Rectal smooth muscle tissue (tissue), 1 donor: Measurements from ENCODE around the gene AKR1A1.
"Not testable (repeated sequence)": the region's sequence is repeated elsewhere in the genome, so short reads cannot be mapped to it uniquely, and the experiment has no call there.

Experiments used
- H3K27ac ChIP-seq: one replicate; pipeline ENCODE4 v1.7.0; 2013; ENCODE audit warnings: low read depth, low read length, inconsistent platforms
- H3K27me3 ChIP-seq: one replicate; pipeline ENCODE4 v1.7.0; 2013; ENCODE audit warnings: low read length; ENCODE audit not compliant: control insufficient read depth, insufficient read depth
- H3K36me3 ChIP-seq: one replicate; pipeline ENCODE4 v1.7.0; 2013; ENCODE audit warnings: low read length; ENCODE audit not compliant: control insufficient read depth, insufficient read depth
- H3K4me1 ChIP-seq: one replicate; pipeline ENCODE4 v1.7.0; 2013; ENCODE audit warnings: low read length; ENCODE audit not compliant: control insufficient read depth, insufficient read depth
- H3K4me3 ChIP-seq: one replicate; pipeline ENCODE4 v1.7.0; 2013; ENCODE audit warnings: low read length
- H3K9ac ChIP-seq: one replicate; pipeline ENCODE4 v1.7.0; 2013; ENCODE audit warnings: low read length

Gene AKR1A1

DNA sequence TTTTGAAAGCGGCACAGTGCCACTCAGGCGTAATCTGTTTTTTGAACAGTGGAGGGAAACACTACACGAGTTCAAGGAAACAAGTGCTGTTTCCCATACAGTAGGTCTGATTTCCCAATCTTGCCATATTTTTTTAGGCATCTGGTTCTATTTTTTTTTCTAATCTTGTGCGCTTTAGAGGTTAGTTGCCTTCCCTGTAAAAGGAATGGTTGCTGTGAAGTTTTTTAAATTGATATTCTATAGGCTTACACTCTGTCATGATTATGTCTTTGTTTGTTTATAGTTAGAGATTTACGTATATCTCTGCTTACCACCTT is 34.4 kb downstream of the AKR1A1 start:
- peak overlapping the region; percentile 11 for H3K9ac ChIP-seq
- peaks cover 9% of the 10 kb centered on the region for H3K4me1 ChIP-seq
- H3K4me3 ChIP-seq = peak overlapping the region; percentile 99
- H3K36me3 ChIP-seq = no peaks in the 10 kb centered on the region
- no peaks in the 10 kb centered on the region for H3K27me3 ChIP-seq
- H3K27ac ChIP-seq = peak overlapping the region; percentile 96

DNA sequence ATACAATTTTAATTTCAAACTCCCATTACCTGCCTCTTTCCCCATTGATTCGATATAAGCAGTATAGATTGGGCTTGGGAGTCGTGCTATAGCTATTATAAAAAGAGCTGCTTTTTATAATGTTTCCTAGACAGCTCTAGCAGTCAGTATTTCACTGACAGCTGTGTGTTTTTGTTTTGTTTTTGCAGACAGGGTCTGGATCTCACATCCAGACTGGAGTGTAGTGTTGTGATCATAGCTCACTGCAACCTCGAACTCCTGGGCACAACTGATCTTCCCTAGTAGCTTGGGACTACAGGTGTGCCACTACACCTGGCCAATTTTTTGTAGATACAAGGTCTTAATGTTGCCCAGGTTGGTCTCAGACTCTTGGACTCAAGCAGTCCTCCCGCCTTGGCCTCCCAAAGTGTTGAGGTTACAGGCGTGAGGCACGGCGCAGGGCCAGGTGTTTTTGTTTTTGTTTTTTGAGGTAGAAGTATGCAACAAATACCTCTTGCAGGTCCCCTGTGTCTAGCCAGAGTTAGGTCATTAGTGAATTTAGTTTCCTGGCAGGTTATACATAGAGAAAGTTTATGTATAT is 35.0 kb downstream of the AKR1A1 start:
- no peaks in the 10 kb centered on the region for H3K27me3 ChIP-seq
- H3K9ac ChIP-seq = no peak overlapping the region
- H3K4me3 ChIP-seq = peak overlapping the region; percentile 99
- H3K36me3 ChIP-seq = no peaks in the 10 kb centered on the region
- peak overlapping the region; percentile 96 for H3K27ac ChIP-seq
- H3K4me1 ChIP-seq = peaks cover 9% of the 10 kb centered on the region

DNA sequence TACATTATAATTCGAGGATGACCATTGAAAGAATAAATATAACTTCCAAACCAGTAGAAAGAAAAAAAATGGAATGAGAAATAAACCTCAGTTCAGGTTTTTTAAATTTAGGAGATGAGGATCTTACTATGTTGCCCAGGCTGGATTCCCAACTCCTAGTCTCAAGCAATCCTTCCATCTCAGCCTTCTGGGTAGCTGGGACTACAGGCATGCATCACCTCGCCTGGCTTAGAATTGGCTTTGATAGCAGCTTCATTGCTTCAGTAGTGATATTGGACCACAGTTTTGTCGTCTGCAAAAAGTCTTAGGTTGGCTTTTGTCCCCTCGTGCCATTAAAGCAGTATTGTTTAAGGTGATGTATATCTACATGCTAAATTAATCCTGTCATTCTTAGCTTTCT is 36.1 kb downstream of the AKR1A1 start:
- Histone ChIP-seq H3K27me3 (no peaks in the 10 kb centered on the region), H3K27ac (no peak overlapping the region), H3K4me1 (peaks cover 9% of the 10 kb centered on the region), H3K4me3 (no peak overlapping the region), H3K9ac (no peak overlapping the region), H3K36me3 (no peaks in the 10 kb centered on the region)

DNA sequence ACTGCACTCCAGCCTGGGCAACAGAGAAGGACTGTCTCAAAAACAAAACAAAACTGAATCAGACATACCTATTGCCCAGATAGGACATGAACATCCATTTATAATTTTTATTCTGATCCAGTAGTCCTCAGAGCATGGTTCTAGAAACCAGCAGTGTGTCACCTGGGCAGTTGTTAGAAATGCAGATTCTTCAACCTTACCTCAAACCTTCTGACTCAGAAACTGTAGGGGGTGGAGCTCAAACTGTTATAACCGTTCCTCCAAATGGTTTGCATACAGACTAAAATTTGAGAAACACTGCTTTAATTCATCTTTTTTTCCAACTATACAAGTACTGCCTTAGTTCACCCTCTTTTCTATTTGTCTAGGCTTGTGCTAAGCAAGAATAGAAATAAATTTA is 39.2 kb downstream of the AKR1A1 start:
- Histone ChIP-seq H3K27ac (no peak overlapping the region), H3K9ac (no peak overlapping the region), H3K4me1 (peaks cover 9% of the 10 kb centered on the region), H3K4me3 (no peak overlapping the region), H3K36me3 (peaks cover 4% of the 10 kb centered on the region), H3K27me3 (no peaks in the 10 kb centered on the region)

DNA sequence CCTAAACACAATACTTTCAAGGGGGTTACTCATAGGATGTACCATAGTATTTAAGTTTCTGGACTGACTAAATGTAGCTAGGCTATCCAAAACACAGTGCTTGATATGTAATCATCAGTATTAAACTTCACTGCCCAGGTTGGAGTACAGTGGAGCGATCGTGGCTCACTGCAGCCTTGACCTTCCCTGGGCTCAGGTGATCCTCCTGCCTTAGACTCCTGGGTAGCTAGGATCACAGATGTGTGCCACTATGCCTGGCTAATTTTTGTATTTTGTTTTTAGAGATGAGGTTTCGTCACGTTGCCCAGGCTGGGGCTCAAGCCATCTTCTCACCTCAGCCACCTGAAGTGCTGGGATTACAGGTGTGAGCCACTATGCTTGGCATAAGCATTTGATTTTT is 43.8 kb downstream of the AKR1A1 start:
- H3K27me3 ChIP-seq = no peaks in the 10 kb centered on the region
- H3K4me3 ChIP-seq = no peak overlapping the region
- H3K9ac ChIP-seq = no peak overlapping the region
- no peaks in the 10 kb centered on the region for H3K4me1 ChIP-seq
- H3K36me3 ChIP-seq = peaks cover 6% of the 10 kb centered on the region
- H3K27ac ChIP-seq = no peak overlapping the region

DNA sequence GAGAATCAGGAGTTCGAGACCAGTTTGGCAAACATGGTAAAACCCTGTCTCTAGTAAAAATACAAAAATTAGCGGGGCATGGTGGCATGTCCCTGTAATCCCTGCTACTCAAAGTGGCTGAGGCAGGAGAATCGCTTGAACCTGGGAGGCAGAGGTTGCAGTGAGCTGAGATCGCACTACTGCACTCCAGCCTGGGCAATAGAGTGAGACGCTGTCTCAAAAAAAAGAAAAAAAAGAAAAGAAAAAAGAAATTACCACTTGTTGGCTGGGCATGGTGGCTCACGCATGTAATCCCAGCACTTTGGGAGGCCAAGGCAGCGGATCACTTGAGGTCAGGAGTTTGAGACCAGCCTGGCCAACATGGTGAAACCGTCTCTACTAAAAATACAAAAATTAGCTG is 46.1 kb downstream of the AKR1A1 start:
- H3K9ac ChIP-seq, H3K27ac ChIP-seq, H3K4me3 ChIP-seq, H3K4me1 ChIP-seq, H3K27me3 ChIP-seq, H3K36me3 ChIP-seq: not testable (repeated sequence)

DNA sequence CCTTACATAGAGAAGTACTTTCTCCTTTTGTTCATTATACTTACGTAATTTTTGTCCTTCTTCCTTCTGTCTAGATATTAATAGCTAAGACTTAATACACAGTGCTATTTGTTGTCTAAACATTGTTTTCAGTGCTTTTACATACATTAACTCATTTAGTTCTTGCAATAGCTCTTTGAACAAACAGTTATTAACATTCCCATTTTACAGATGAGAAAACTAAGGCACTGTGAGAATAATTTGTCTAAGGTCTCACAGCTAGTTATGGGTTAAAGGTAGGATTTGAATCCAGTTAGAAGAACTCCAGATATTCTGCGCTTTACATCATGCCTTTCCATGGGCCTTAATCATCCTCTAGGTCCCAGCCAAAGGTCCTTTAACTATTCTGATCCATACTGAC is 53.6 kb downstream of the AKR1A1 start:
- Histone ChIP-seq H3K9ac (no peak overlapping the region), H3K4me1 (peaks cover 2% of the 10 kb centered on the region), H3K27ac (no peak overlapping the region), H3K4me3 (no peak overlapping the region), H3K36me3 (peaks cover 1% of the 10 kb centered on the region), H3K27me3 (no peaks in the 10 kb centered on the region)

DNA sequence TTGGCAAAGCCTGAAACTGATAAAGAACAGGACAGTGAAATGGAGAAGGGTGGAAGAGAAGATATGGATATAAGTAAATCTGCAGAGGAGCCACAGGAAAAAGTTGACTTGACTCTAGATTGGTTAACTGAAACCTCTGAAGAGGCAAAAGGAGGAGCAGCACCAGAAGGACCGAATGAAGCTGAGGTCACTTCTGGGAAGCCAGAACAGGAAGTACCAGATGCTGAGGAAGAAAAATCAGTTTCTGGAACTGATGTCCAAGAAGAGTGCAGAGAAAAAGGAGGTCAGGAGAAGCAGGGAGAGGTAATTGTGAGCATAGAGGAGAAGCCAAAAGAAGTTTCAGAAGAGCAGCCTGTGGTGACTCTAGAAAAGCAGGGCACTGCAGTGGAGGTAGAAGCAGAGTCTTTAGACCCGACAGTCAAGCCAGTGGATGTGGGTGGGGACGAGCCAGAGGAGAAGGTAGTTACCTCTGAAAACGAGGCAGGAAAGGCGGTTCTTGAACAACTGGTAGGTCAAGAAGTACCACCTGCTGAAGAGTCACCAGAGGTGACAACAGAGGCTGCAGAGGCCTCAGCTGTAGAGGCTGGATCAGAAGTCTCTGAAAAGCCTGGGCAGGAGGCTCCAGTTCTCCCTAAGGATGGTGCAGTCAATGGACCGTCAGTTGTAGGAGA is 56.9 kb downstream of the AKR1A1 start:
- Histone ChIP-seq H3K36me3 (peaks cover 4% of the 10 kb centered on the region), H3K27ac (no peak overlapping the region), H3K9ac (no peak overlapping the region), H3K4me3 (no peak overlapping the region), H3K4me1 (peaks cover 2% of the 10 kb centered on the region), H3K27me3 (no peaks in the 10 kb centered on the region)

DNA sequence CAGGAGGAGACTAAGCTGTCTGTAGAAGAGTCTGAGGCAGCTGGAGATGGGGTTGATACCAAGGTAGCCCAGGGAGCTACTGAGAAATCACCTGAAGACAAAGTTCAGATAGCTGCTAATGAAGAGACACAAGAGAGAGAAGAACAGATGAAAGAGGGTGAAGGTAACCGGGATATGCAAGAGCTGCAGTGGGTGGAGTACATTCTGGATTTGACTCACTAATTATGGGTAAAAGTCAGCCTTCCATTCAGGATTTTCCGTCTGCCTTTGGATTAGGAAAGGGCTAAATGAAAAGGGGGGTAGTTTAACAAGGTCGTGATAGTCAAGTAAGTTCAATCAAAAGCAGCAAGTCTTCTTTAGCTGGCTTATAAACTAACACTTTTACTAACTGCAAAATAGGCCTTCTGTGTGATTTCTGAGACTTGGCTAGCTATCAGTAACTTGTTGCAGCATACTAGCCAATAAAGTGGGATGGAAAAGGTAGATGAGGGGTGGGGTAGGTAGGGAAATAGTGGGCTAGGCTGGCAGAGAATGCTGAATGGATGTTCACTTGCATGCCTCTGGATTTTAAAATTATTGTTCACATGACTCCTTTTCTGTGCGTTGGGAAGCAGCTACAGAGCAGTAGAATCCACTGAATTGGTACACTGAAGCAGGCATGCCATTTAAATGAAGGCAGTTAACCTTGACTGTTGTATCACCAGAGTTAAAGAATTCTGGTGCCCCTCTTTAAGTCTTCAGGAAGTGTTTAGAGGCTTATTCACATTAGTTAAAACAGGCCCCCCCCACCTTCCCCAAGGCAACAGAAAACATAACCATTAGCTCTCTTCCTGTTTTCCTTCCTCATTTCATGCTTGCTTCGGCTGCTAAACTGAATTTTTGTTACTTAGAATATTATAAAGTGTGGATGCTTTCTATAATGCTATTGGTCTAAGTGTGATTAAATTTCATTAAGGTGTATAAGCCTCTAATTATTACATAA is 57.8 kb downstream of the AKR1A1 start:
- Histone ChIP-seq H3K36me3 (peaks cover 4% of the 10 kb centered on the region), H3K27ac (no peak overlapping the region), H3K4me1 (peaks cover 2% of the 10 kb centered on the region), H3K27me3 (no peaks in the 10 kb centered on the region), H3K4me3 (no peak overlapping the region), H3K9ac (no peak overlapping the region)

DNA sequence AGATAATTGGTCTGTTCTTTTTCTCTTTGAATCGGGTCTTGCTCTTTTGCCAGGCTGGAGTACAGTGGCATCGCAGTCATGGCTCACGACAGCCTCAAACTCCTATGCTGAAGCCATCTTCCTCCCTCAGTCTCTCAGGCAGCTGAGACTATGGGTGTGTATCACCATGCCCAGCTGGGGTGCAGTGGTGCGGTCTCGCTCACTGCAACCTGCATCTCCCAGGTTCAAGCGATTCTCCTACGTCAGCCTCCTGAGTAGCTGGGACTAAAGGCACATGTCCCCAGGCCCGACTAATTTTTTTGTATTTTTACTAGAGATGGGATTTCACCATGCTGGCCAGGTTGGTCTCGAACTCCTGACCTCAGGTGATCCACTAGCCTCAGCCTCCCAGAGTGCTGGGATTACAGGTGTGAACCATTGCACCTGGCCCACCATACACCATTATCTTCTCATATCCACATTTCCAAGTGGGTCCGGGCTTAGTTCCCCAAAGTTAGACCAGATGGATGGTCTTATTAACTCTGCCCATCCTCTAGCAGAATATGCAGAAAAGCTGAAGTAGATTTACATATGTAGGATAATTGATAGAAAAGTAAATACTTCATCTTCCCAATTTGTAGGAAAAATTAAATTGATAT is 60.1 kb downstream of the AKR1A1 start:
- Histone ChIP-seq H3K9ac (no peak overlapping the region), H3K36me3 (peaks cover 4% of the 10 kb centered on the region), H3K4me1 (peaks cover 2% of the 10 kb centered on the region), H3K4me3 (no peak overlapping the region), H3K27me3 (no peaks in the 10 kb centered on the region), H3K27ac (no peak overlapping the region)

DNA sequence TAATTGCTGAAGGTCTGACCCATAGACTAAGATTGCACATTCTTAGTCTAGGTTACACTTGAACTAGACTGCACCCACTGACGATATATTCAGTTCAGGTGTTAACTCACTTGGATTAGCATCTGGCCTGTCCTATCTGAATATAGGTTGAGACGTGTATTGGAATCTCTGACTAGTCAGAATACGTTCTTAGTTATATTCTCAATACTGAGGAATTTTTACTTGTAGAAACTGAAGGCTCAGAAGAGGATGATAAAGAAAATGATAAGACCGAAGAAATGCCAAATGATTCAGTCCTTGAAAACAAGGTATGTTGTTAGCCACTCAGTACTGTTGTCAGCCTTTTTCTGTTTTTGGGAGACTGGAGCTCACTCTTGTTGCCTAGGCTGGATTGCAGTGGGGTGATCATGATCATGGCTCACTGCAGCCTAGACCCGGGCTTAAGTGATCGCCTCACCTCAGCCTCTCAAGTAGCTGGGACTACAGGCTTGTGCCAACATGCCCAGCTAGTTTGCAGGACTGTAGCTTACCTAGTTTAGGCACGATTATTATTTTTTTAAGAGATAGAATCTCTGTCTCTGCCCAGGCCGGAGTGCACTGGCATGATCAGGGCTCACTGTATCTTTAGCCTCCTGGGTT is 62.4 kb downstream of the AKR1A1 start:
- Histone ChIP-seq H3K27ac (no peak overlapping the region), H3K27me3 (no peaks in the 10 kb centered on the region), H3K4me1 (no peaks in the 10 kb centered on the region), H3K9ac (no peak overlapping the region), H3K36me3 (peaks cover 19% of the 10 kb centered on the region), H3K4me3 (no peak overlapping the region)

DNA sequence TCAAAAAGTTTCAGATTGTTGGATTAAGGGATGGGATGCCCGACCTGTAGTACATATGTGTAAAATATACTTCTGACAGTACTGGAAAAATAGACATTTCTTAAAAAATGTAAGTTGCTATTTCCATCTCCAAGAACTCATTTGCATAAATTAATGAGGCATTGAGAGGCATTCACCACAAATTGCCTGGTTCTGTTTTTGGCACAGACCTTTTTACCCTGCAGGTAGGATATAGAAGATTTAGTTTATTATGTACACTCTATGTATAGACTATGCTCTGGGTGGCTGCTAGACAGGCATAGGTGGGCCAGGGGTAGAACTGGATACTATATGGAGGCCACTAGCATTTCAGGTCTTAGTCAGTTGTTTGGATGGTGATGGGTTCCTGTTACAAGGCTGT is 65.3 kb downstream of the AKR1A1 start:
- Histone ChIP-seq H3K27ac (no peak overlapping the region), H3K9ac (no peak overlapping the region), H3K4me1 (no peaks in the 10 kb centered on the region), H3K36me3 (peaks cover 19% of the 10 kb centered on the region), H3K4me3 (no peak overlapping the region), H3K27me3 (no peaks in the 10 kb centered on the region)
